GM21786 (cell line): ENCODE data around the gene COL4A2.
"Not testable (repeated sequence)": the region's sequence is repeated elsewhere in the genome, so short reads cannot be mapped to it uniquely, and the experiment has no call there.

Source experiments
- ATAC-seq: cut with Tn5 transposase; IDR thresholded peaks from one replicate; pipeline ENCODE4 v1.9.1; 2021; ENCODE audit not compliant: unreplicated experiment

COL4A2 gene

GRCh38 chr13:110377178-110377825 is 70.2 kb downstream of the COL4A2 start:
- no peak for ATAC-seq

GRCh38 chr13:110377826-110378201 is 70.7 kb downstream of the COL4A2 start:
- ATAC-seq = no peak

GRCh38 chr13:110379358-110379757 is 72.3 kb downstream of the COL4A2 start:
- ATAC-seq = no peak

- ATAC-seq = no peak
Measured at GRCh38 chr13:110379905-110380341, 72.8 kb downstream of the COL4A2 start.

- ATAC-seq = no peak
Measured at GRCh38 chr13:110380359-110381028, 73.4 kb downstream of the COL4A2 start.

GRCh38 chr13:110381029-110381360 is 73.9 kb downstream of the COL4A2 start:
- no peak for ATAC-seq

- no peak for ATAC-seq
Measured at GRCh38 chr13:110382229-110382628, 75.1 kb downstream of the COL4A2 start.

- ATAC-seq = no peak
Measured at GRCh38 chr13:110382830-110383229, 75.7 kb downstream of the COL4A2 start.

GRCh38 chr13:110387451-110388107 is 80.5 kb downstream of the COL4A2 start:
- peak; percentile 91 for ATAC-seq

GRCh38 chr13:110388108-110388943 is 81.2 kb downstream of the COL4A2 start:
- ATAC-seq = no peak

- no peak for ATAC-seq
Measured at GRCh38 chr13:110390567-110390966, 83.5 kb downstream of the COL4A2 start.

GRCh38 chr13:110391273-110391672 is 84.2 kb downstream of the COL4A2 start:
- ATAC-seq = no peak

GRCh38 chr13:110392510-110393240 is 85.6 kb downstream of the COL4A2 start:
- ATAC-seq = no peak

- no peak for ATAC-seq
Measured at GRCh38 chr13:110393761-110394160, 86.7 kb downstream of the COL4A2 start.

GRCh38 chr13:110394371-110394841 is 87.3 kb downstream of the COL4A2 start:
- no peak for ATAC-seq

GRCh38 chr13:110395616-110396015 is 88.5 kb downstream of the COL4A2 start:
- ATAC-seq = not testable (repeated sequence)

- ATAC-seq = no peak
Measured at GRCh38 chr13:110396476-110396875, 89.4 kb downstream of the COL4A2 start.

GRCh38 chr13:110396913-110397381 is 89.9 kb downstream of the COL4A2 start:
- no peak for ATAC-seq

- ATAC-seq = no peak
Measured at GRCh38 chr13:110397436-110398115, 90.5 kb downstream of the COL4A2 start.
